Endothelial cell of umbilical vein (primary cell): ENCODE results near the gene NPAT. TPM values are rescaled to one million over a fixed set of nuclear protein-coding genes. Genes with fewer than 3 reads are reported as not detected.

Experiments used
- BruUV-seq: library from RNA; stranded (reverse); fragments of 400-500 nt; replicated peaks from 2 replicates; lab custom pipeline; 2021; lab: Mats Ljungman, UMichigan
- CTCF ChIA-PET: fragments of 300-600, 350-600 bp; sonication (Branson Sonifier 250); formaldehyde crosslinking; loops from one replicate; lab custom pipeline; 2021; ENCODE audit warnings: antibody characterized with exemption, inconsistent platforms; lab: Charles Lee
- POLR2A ChIA-PET: fragments of 300-600, 350-600 bp; sonication (Branson Sonifier 250); formaldehyde crosslinking; loops from one replicate; lab custom pipeline; 2021; ENCODE audit warnings: antibody characterized with exemption, inconsistent platforms; lab: Charles Lee
- DNase-seq: peaks from one replicate; pipeline ENCODE4 v3.0.0-alpha.2; 2011; ENCODE audit warnings: low read depth, low spot score
- FAIRE-seq: peaks from 2 replicates; lab custom pipeline; 2011; peaks lifted over from hg19 to GRCh38; lab: Jason Lieb, UNC
- H2AFZ ChIP-seq: 2 replicates; pipeline ENCODE4 v1.6.0; 2012; ENCODE audit warnings: low read depth, low read length, control low read depth, inconsistent platforms
- H3K27ac ChIP-seq: 2 replicates; pipeline ENCODE4 v1.5.1; 2011; ENCODE audit warnings: low read depth, mild to moderate bottlenecking, control low read depth, low read length, moderate library complexity; ENCODE audit not compliant: insufficient read depth
- H3K27me3 ChIP-seq, 2 experiments: 2 replicates each; pipeline versions ENCODE4 v1.6.0 to v1.6.1; 2011; ENCODE audit warnings: low read length in 2 of 2, mixed read lengths in 1 of 2; ENCODE audit not compliant: control insufficient read depth in 2 of 2, insufficient read depth in 2 of 2
- H3K36me3 ChIP-seq, 2 experiments: 2 replicates in 1 of 2; 3 replicates in 1 of 2; pipeline ENCODE4 v1.5.1; 2011; ENCODE audit warnings: low read length in 2 of 2, mild to moderate bottlenecking in 1 of 2, moderate library complexity in 1 of 2; ENCODE audit not compliant: control insufficient read depth in 2 of 2, insufficient read depth in 2 of 2; ENCODE audit errors: extremely low read depth in 1 of 2
- H3K4me1 ChIP-seq: 3 replicates; pipeline ENCODE4 v1.5.1; 2011; ENCODE audit warnings: mild to moderate bottlenecking, low read length; ENCODE audit not compliant: control insufficient read depth, insufficient read depth; ENCODE audit errors: extremely low read depth
- H3K4me2 ChIP-seq: 2 replicates; pipeline ENCODE4 v1.6.1; 2011; ENCODE audit warnings: low read length, control low read depth, mixed read lengths; ENCODE audit not compliant: insufficient read depth
- H3K4me3 ChIP-seq, 3 experiments: fragments of 200-600 bp in 1 of 3; sonication (generic), shearing (Covaris generic) in 1 of 3; replicated peaks in 1 of 3; 2 replicates each; pipeline ENCODE4 v1.5.1; 2011 to 2016; ENCODE audit warnings: control low read depth in 3 of 3, low read length in 3 of 3, mild to moderate bottlenecking in 2 of 3, inconsistent platforms in 1 of 3, low read depth in 1 of 3, moderate library complexity in 1 of 3; ENCODE audit not compliant: insufficient read depth in 1 of 3
- H3K79me2 ChIP-seq: 2 replicates; pipeline ENCODE4 v1.6.0; 2012; ENCODE audit warnings: low read length, inconsistent platforms; ENCODE audit not compliant: control insufficient read depth, insufficient read depth
- H3K9ac ChIP-seq: replicated peaks from 2 replicates; pipeline ENCODE3; 2011; ENCODE audit warnings: low read length, control low read depth; ENCODE audit not compliant: insufficient read depth; ENCODE audit errors: extremely low read depth
- H3K9me1 ChIP-seq: replicated peaks from 3 replicates; pipeline ENCODE4 v1.6.0; 2011; ENCODE audit warnings: mild to moderate bottlenecking, low read length; ENCODE audit not compliant: control insufficient read depth, insufficient read depth; ENCODE audit errors: extremely low read depth
- H3K9me3 ChIP-seq: replicated peaks from 2 replicates; pipeline ENCODE4 v1.5.1; 2012; ENCODE audit warnings: low read length, inconsistent platforms; ENCODE audit not compliant: control insufficient read depth, insufficient read depth
- H4K20me1 ChIP-seq: replicated peaks from 2 replicates; pipeline ENCODE3; 2011; ENCODE audit warnings: mild to moderate bottlenecking, low read length; ENCODE audit not compliant: control insufficient read depth, insufficient read depth; ENCODE audit errors: extremely low read depth
- EZH2 ChIP-seq: IDR thresholded peaks from 2 replicates; pipeline ENCODE4 v1.6.1; 2012; ENCODE audit warnings: borderline replicate concordance, low read depth, mild to moderate bottlenecking, moderate library complexity, low read length, inconsistent platforms; ENCODE audit not compliant: severe bottlenecking
- FOS ChIP-seq: IDR thresholded peaks from 2 replicates; pipeline ENCODE4 v1.6.1; 2011; ENCODE audit warnings: mild to moderate bottlenecking, low read length, moderate library complexity, borderline replicate concordance; ENCODE audit not compliant: insufficient read depth
- GATA2 ChIP-seq: IDR thresholded peaks from 2 replicates; pipeline ENCODE4 v1.7.0; 2011; ENCODE audit warnings: low read depth, mild to moderate bottlenecking, moderate library complexity, mixed read lengths, low read length; ENCODE audit not compliant: insufficient read length, insufficient read depth
- JUN ChIP-seq: IDR thresholded peaks from 2 replicates; pipeline ENCODE4 v1.6.1; 2011; ENCODE audit warnings: borderline replicate concordance, low read depth; ENCODE audit not compliant: insufficient read length, insufficient read depth
- MYC ChIP-seq: IDR thresholded peaks from one replicate; pipeline ENCODE4 v1.6.1; 2011; ENCODE audit warnings: mild to moderate bottlenecking, low read depth, low read length
- POLR2A ChIP-seq: IDR thresholded peaks from 2 replicates; pipeline ENCODE4 v1.6.1; 2012; ENCODE audit warnings: low read depth, mild to moderate bottlenecking, control low read depth, low read length
- POLR2AphosphoS5 ChIP-seq: IDR thresholded peaks from 2 replicates; pipeline ENCODE4 v1.6.1; 2012; ENCODE audit warnings: low read depth, mild to moderate bottlenecking, control low read depth, low read length, moderate library complexity; ENCODE audit not compliant: insufficient read depth
- dilution Hi-C: fragments of 300-500 bp; cut with MboI; formaldehyde crosslinking; loops from one replicate; pipeline ENCODE4 v1.15.0; 2019; ENCODE audit warnings: low sequenced_read_pairs; ENCODE audit not compliant: extremely low pct_ligation_motif_present
- intact Hi-C: fragments of 100-400 bp; cut with micrococcal nuclease; formaldehyde crosslinking; loops from one replicate; pipeline ENCODE4 v1.10.0; 2022
- polyA plus RNA-seq, 4 experiments: library from polyadenylated mRNA; depleted of rRNA in 3 of 4; stranded (reverse) in 3 of 4; unstranded in 1 of 4; fragments of >200 nt; gene quantifications; 2 replicates each; pipeline versions ENCODE4 v1.2.1 to v1.2.3, GENCODE V29; 2011 to 2012; ENCODE audit warnings: missing spikeins in 1 of 4
- total RNA-seq: library from RNA; stranded (reverse); gene quantifications from 2 replicates; pipeline ENCODE4 v1.2.3, GENCODE V29; 2021
- TF ChIP-seq, protein P1 (sequence below): IDR thresholded peaks from 2 replicates; pipeline ENCODE4 v1.6.1; 2011; ENCODE audit not compliant: insufficient read depth, insufficient read length
- TF ChIP-seq, protein P2 (sequence below), 2 donors: IDR thresholded peaks; 1 replicate in 1 of 2; 2 replicates in 1 of 2; pipeline ENCODE4 v1.5.1; 2011; ENCODE audit warnings: low read length in 2 of 2, mild to moderate bottlenecking in 2 of 2, moderate library complexity in 2 of 2, control low read depth in 1 of 2, inconsistent platforms in 1 of 2, low read depth in 1 of 2; ENCODE audit not compliant: insufficient read depth in 1 of 2; ENCODE audit errors: extremely low read depth in 1 of 2

Gene NPAT
- total and polyA plus RNA-seq, 2 donors (not counting 3 experiments of a cell fraction or from before 2014, with no cell fraction given), result 4.4 to 19.0 TPM

DNA sequence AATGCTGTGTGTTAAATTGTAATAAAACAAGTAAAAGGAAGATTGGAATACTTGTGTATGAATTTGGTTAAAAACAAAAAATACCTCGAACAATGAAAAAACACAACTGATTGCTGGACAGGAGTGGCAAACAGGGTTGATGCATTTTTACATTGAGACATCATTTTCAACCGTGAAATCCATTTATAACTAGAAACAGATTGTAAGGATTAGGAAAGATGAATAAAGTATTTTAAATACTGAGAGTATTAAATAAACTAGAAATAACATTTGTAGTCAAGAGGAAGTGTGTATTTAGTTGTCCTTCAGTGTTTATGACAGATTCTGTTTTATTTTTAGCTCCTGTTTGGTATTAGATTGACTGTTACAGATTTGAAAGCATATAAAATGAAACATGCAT lies 5.8 kb upstream of the NPAT start:
- no peak overlapping the region for H3K27ac ChIP-seq

More for the DNA sequence above, 5.8 kb upstream of the NPAT start:
- Histone ChIP-seq H3K9me1 (no peaks in the 10 kb centered on the region), H3K4me2 (no peak overlapping the region), H4K20me1 (no peaks in the 10 kb centered on the region), H3K79me2 (peaks cover 30% of the 10 kb centered on the region), H3K4me1 (peaks cover 16% of the 10 kb centered on the region), H3K9me3 (no peaks in the 10 kb centered on the region), H2AFZ (no peak overlapping the region), H3K9ac (no peak overlapping the region), H3K36me3 (peaks cover 5 to 13% of the 10 kb centered on the region in 2 experiments), H3K4me3 (no peak overlapping the region), H3K27me3 (no peaks in the 10 kb centered on the region)
- no TSS peak for BruUV-seq
- no peak for DNase-seq
- CTCF ChIA-PET, result interaction anchor here (0.6 kb wide), 1 partner anchor 57 kb away, joined by 3 read pairs; no protein-coding TSS in a partner anchor
- TF ChIP-seq, protein P1, sequence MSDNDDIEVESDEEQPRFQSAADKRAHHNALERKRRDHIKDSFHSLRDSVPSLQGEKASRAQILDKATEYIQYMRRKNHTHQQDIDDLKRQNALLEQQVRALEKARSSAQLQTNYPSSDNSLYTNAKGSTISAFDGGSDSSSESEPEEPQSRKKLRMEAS, result no peak
- no peak for TF ChIP-seq GATA2
- TF ChIP-seq JUN, result no peak
- no peak for TF ChIP-seq EZH2
- TF ChIP-seq, protein P2, sequence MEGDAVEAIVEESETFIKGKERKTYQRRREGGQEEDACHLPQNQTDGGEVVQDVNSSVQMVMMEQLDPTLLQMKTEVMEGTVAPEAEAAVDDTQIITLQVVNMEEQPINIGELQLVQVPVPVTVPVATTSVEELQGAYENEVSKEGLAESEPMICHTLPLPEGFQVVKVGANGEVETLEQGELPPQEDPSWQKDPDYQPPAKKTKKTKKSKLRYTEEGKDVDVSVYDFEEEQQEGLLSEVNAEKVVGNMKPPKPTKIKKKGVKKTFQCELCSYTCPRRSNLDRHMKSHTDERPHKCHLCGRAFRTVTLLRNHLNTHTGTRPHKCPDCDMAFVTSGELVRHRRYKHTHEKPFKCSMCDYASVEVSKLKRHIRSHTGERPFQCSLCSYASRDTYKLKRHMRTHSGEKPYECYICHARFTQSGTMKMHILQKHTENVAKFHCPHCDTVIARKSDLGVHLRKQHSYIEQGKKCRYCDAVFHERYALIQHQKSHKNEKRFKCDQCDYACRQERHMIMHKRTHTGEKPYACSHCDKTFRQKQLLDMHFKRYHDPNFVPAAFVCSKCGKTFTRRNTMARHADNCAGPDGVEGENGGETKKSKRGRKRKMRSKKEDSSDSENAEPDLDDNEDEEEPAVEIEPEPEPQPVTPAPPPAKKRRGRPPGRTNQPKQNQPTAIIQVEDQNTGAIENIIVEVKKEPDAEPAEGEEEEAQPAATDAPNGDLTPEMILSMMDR (IDR thresholded peaks at IDR 0.05; ENCODE audit: extremely low read depth in 1 of 2, insufficient read depth in 1 of 2, low read depth in 1 of 2, low read length in 2 of 2), result no peak
- no peak for TF ChIP-seq FOS
- no peak for TF ChIP-seq POLR2AphosphoS5
- TF ChIP-seq MYC, result no peak
- TF ChIP-seq POLR2A, result no peak
- no peak for FAIRE-seq
- dilution Hi-C loops (no loop called here), intact Hi-C loops (loop anchor here (10.0 kb wide), 1 partner anchor 383 kb away; no protein-coding TSS in a partner anchor)
- POLR2A ChIA-PET, result no interaction called here
